GM21515 (cell line): Measurements from ENCODE around the gene PARPBP.
"Not testable (repeated sequence)": the region's sequence is repeated elsewhere in the genome, so short reads cannot be mapped to it uniquely, and the experiment has no call there.

Experiments used
- ATAC-seq: cut with Tn5 transposase; IDR thresholded peaks from one replicate; pipeline ENCODE4 v1.9.1; 2021; ENCODE audit not compliant: unreplicated experiment

The PARPBP gene

GRCh38 chr12:102240859-102241258 lies 120.9 kb downstream of the PARPBP start:
- ATAC-seq: not testable (repeated sequence)
